B cell (primary cell): ENCODE measurements around the gene DNM1. TPM values are rescaled to one million over a fixed set of nuclear protein-coding genes. Genes with fewer than 3 reads are reported as not detected.

Experiments
- ATAC-seq: fragments of 200-7000 bp; cut with Tn5 transposase; one replicate; pipeline ENCODE4 v1.10.0; 2021; ENCODE audit warnings: low read depth, mild to moderate bottlenecking, moderate number of reproducible peaks, moderate library complexity
- CTCF ChIA-PET: fragments of 350-600 bp; sonication (Branson Sonifier 250); formaldehyde crosslinking; loops from one replicate; lab custom pipeline; 2021; ENCODE audit warnings: antibody characterized with exemption, inconsistent platforms; lab: Charles Lee
- POLR2A ChIA-PET: fragments of 350-600 bp; sonication (Branson Sonifier 250); formaldehyde crosslinking; loops from one replicate; lab custom pipeline; 2021; ENCODE audit warnings: antibody characterized with exemption; lab: Charles Lee
- DNase-seq: peaks from one replicate; pipeline ENCODE4 v3.0.0; 2013
- H2AFZ ChIP-seq: 2 replicates; pipeline ENCODE4 v1.6.1; 2012; ENCODE audit warnings: mild to moderate bottlenecking, low read depth, low read length; ENCODE audit not compliant: insufficient read depth, poor library complexity, severe bottlenecking
- H3K27ac ChIP-seq, 2 donors: 1 replicate in 1 of 2; 2 replicates in 1 of 2; pipeline ENCODE4 v1.5.1; 2012 to 2013; ENCODE audit warnings: low read length in 2 of 2, mild to moderate bottlenecking in 2 of 2, moderate library complexity in 1 of 2
- H3K27me3 ChIP-seq, 4 experiments: fragments of 200-600 bp in 1 of 4; sonication (generic) in 1 of 4; replicated peaks in 1 of 4; 1 replicate in 2 of 4; 2 replicates in 2 of 4; pipeline versions ENCODE4 v1.6.1 to v1.7.0; 2013 to 2016; ENCODE audit warnings: low read length in 3 of 4, mild to moderate bottlenecking in 2 of 4, mixed read lengths in 1 of 4, moderate library complexity in 1 of 4; ENCODE audit not compliant: insufficient read depth in 4 of 4, control insufficient read depth in 3 of 4; ENCODE audit errors: control extremely low read depth in 1 of 4
- H3K36me3 ChIP-seq, 2 experiments: replicated peaks in 1 of 2; 1 replicate in 1 of 2; 2 replicates in 1 of 2; pipeline versions ENCODE4 v1.6.1 to v1.7.1; 2013; ENCODE audit warnings: low read length in 1 of 2; ENCODE audit not compliant: insufficient read depth in 2 of 2, control insufficient read depth in 1 of 2; ENCODE audit errors: control extremely low read depth in 1 of 2, extremely low read depth in 1 of 2
- H3K4me1 ChIP-seq, 2 donors: fragments of 200-600 bp in 1 of 2; sonication (generic) in 1 of 2; 1 replicate in 1 of 2; 2 replicates in 1 of 2; pipeline versions ENCODE4 v1.5.1 to v1.6.1; 2013 to 2017; ENCODE audit warnings: low read length in 2 of 2; ENCODE audit not compliant: control insufficient read depth in 2 of 2, insufficient read depth in 2 of 2
- H3K4me2 ChIP-seq: replicated peaks from 2 replicates; pipeline ENCODE3; 2012; ENCODE audit warnings: mild to moderate bottlenecking, low read depth, low read length; ENCODE audit not compliant: poor library complexity, severe bottlenecking
- H3K4me3 ChIP-seq, 5 experiments: fragments of 200-600 bp in 1 of 5; sonication (generic) in 1 of 5; 1 replicate in 3 of 5; 2 replicates in 2 of 5; pipeline versions ENCODE4 v1.5.1 to v1.7.0; 2011 to 2016; ENCODE audit warnings: low read length in 4 of 5, mild to moderate bottlenecking in 4 of 5, low read depth in 2 of 5, control low read depth in 1 of 5, moderate library complexity in 1 of 5; ENCODE audit not compliant: insufficient read depth in 1 of 5; ENCODE audit errors: control extremely low read depth in 1 of 5, extremely low read depth in 1 of 5
- H3K79me2 ChIP-seq: fragments of 200-600 bp; sonication (generic); one replicate; pipeline ENCODE4 v1.6.0; 2016; ENCODE audit warnings: low read length; ENCODE audit not compliant: control insufficient read depth, insufficient read depth
- H3K9ac ChIP-seq: fragments of 200-600 bp; sonication (generic); 2 replicates; pipeline ENCODE4 v1.6.1; 2017; ENCODE audit warnings: mild to moderate bottlenecking, low read length, moderate library complexity
- H3K9me3 ChIP-seq, 3 donors: one replicate each; pipeline versions ENCODE4 v1.6.1 to v1.7.1; 2013; ENCODE audit warnings: low read length in 2 of 3; ENCODE audit not compliant: control insufficient read depth in 2 of 3, insufficient read depth in 1 of 3; ENCODE audit errors: control extremely low read depth in 1 of 3
- H4K20me1 ChIP-seq: 2 replicates; pipeline ENCODE4 v1.6.0; 2012; ENCODE audit warnings: mild to moderate bottlenecking, low read length; ENCODE audit not compliant: insufficient read depth, control insufficient read depth, poor library complexity, severe bottlenecking
- H3K27ac Mint-ChIP-seq: one replicate; pipeline ENCODE4 v1.8.0; 2021; ENCODE audit warnings: mixed read lengths
- H3K27me3 Mint-ChIP-seq: one replicate; pipeline ENCODE4 v1.8.0; 2021; ENCODE audit warnings: mixed read lengths
- H3K4me1 Mint-ChIP-seq: one replicate; pipeline ENCODE4 v1.8.0; 2021; ENCODE audit warnings: mixed read lengths
- H3K4me3 Mint-ChIP-seq: one replicate; pipeline ENCODE4 v1.8.0; 2021; ENCODE audit warnings: mixed read lengths
- H3K9me3 Mint-ChIP-seq: one replicate; pipeline ENCODE4 v1.8.0; 2022; ENCODE audit warnings: mixed read lengths; ENCODE audit not compliant: insufficient read depth
- CTCF ChIP-seq: fragments of 200-600 bp; IDR thresholded peaks from one replicate; pipeline ENCODE4 v1.8.0; 2022; ENCODE audit warnings: antibody characterized with exemption, mild to moderate bottlenecking
- EZH2 ChIP-seq: IDR thresholded peaks from 2 replicates; pipeline ENCODE4 v1.6.1; 2012; ENCODE audit warnings: borderline replicate concordance, low read depth, mild to moderate bottlenecking, moderate library complexity, low read length; ENCODE audit not compliant: insufficient read depth, poor library complexity, severe bottlenecking
- WGBS: methylation state at CpG from one replicate; pipeline ENCODE4 v1.1.5; 2013; ENCODE audit warnings: missing lambda C conversion rate; ENCODE audit not compliant: insufficient coverage; 5-methylcytosine and 5-hydroxymethylcytosine counted together
- intact Hi-C: fragments of 100-400 bp; cut with micrococcal nuclease; formaldehyde crosslinking; loops from one replicate; pipeline ENCODE4 v1.10.0; 2022
- polyA plus RNA-seq: library from polyadenylated mRNA; depleted of rRNA; stranded (reverse); fragments of >200 nt; gene quantifications from 2 replicates; pipeline ENCODE4 v1.2.3, GENCODE V29; 2012
- total RNA-seq, 2 donors: library from RNA; stranded (reverse); fragments of 120-200 nt in 1 of 2; gene quantifications; 1 replicate in 1 of 2; 2 replicates in 1 of 2; pipeline versions ENCODE4 v1.2.3 to v1.2.4, GENCODE V29; 2013 to 2022

DNM1 gene
- total and polyA plus RNA-seq, 2 donors (not counting 1 experiment from before 2014, with no cell fraction given): 0.63 to 1.3 TPM

GRCh38 chr9:128153947-128154695, 49.1 kb upstream of the DNM1 start:
- no peaks in the 10 kb centered on the region for H3K36me3 ChIP-seq
- Mint-ChIP-seq H3K9me3 (no peaks in the 10 kb centered on the region), H3K27ac (no peak overlapping the region), H3K27me3 (peaks cover 4% of the 10 kb centered on the region), H3K4me3 (no peak overlapping the region), H3K4me1 (no peaks in the 10 kb centered on the region)
- H3K27ac ChIP-seq: no peak overlapping the region
- H3K4me1 ChIP-seq: no peaks in the 10 kb centered on the region
- intact Hi-C loops: no loop called here
- no peak overlapping the region for H3K9ac ChIP-seq
- no peak for ATAC-seq
- no peak overlapping the region for H3K4me3 ChIP-seq
- ChIA-PET POLR2A (no interaction called here), CTCF (no interaction called here)
- no peak overlapping the region for H3K4me2 ChIP-seq
- no peaks in the 10 kb centered on the region for H3K27me3 ChIP-seq
- DNase-seq: no peak
- no peak overlapping the region for H2AFZ ChIP-seq
- no peaks in the 10 kb centered on the region for H3K79me2 ChIP-seq
- H4K20me1 ChIP-seq: no peaks in the 10 kb centered on the region
- H3K9me3 ChIP-seq: no peaks in the 10 kb centered on the region
- 89% methylated on average over 7 of the region's 13 CpGs for WGBS
- TF ChIP-seq CTCF (no peak), EZH2 (no peak)

GRCh38 chr9:128155736-128156500, 47.3 kb upstream of the DNM1 start:
- peaks cover 6% of the 10 kb centered on the region for H3K79me2 ChIP-seq
- no peak overlapping the region for H2AFZ ChIP-seq
- DNase-seq: no peak
- no peak overlapping the region for H3K27ac ChIP-seq
- peaks cover 2% of the 10 kb centered on the region for H3K4me1 Mint-ChIP-seq
- no peaks in the 10 kb centered on the region for H3K36me3 ChIP-seq
- no peaks in the 10 kb centered on the region for H3K27me3 Mint-ChIP-seq
- no peaks in the 10 kb centered on the region for H3K9me3 Mint-ChIP-seq
- no peaks in the 10 kb centered on the region for H3K27me3 ChIP-seq
- no peak overlapping the region for H3K27ac Mint-ChIP-seq
- ChIA-PET CTCF (no interaction called here), POLR2A (no interaction called here)
- intact Hi-C loops: no loop called here
- 91% methylated on average over 4 of the region's 7 CpGs for WGBS
- TF ChIP-seq EZH2 (no peak), CTCF (no peak)
- no peak overlapping the region for H3K9ac ChIP-seq
- peaks cover 2 to 14% of the 10 kb centered on the region in 2 donors for H3K4me1 ChIP-seq
- H4K20me1 ChIP-seq: no peaks in the 10 kb centered on the region
- no peaks in the 10 kb centered on the region for H3K9me3 ChIP-seq
- no peak overlapping the region for H3K4me2 ChIP-seq
- no peak for ATAC-seq
- H3K4me3 Mint-ChIP-seq: no peak overlapping the region
- H3K4me3 ChIP-seq: no peak overlapping the region
